Common myeloid progenitor, CD34-positive (primary cell): ENCODE measurements around the gene SMOC1.

Source experiments
- CTCF ChIA-PET: fragments of 350-600 bp; sonication (Branson Sonifier 250); formaldehyde crosslinking; loops from one replicate; lab custom pipeline; 2021; ENCODE audit warnings: antibody characterized with exemption; lab: Charles Lee
- POLR2A ChIA-PET: fragments of 350-600 bp; sonication (Branson Sonifier 250); formaldehyde crosslinking; loops from one replicate; lab custom pipeline; 2021; ENCODE audit warnings: antibody characterized with exemption; lab: Charles Lee
- DNase-seq, 3 donors: peaks; one replicate each; pipeline versions ENCODE4 v3.0.0 to v3.0.0-alpha.2; 2013
- H3K27ac ChIP-seq, 2 experiments: 1 replicate in 1 of 2; 2 replicates in 1 of 2; pipeline ENCODE4 v1.7.0; 2013; ENCODE audit warnings: inconsistent platforms in 2 of 2, low read length in 2 of 2, mild to moderate bottlenecking in 2 of 2, low read depth in 1 of 2, moderate library complexity in 1 of 2; ENCODE audit not compliant: severe bottlenecking in 2 of 2, insufficient read depth in 1 of 2, poor library complexity in 1 of 2
- H3K27me3 ChIP-seq, 5 experiments: replicated peaks in 2 of 5; 1 replicate in 3 of 5; 2 replicates in 2 of 5; pipeline versions ENCODE4 v1.6.1 to v1.7.0; 2013; ENCODE audit warnings: low read length in 4 of 5, mild to moderate bottlenecking in 2 of 5, moderate library complexity in 2 of 5, inconsistent platforms in 1 of 5; ENCODE audit not compliant: insufficient read depth in 5 of 5, control insufficient read depth in 4 of 5
- H3K36me3 ChIP-seq, 4 experiments: 1 replicate in 2 of 4; 2 replicates in 2 of 4; pipeline versions ENCODE4 v1.6.1 to v1.7.0; 2013; ENCODE audit warnings: low read length in 3 of 4, control low read depth in 1 of 4, mild to moderate bottlenecking in 1 of 4; ENCODE audit not compliant: control insufficient read depth in 4 of 4, insufficient read depth in 4 of 4
- H3K4me1 ChIP-seq, 4 experiments: 1 replicate in 3 of 4; 2 replicates in 1 of 4; pipeline versions ENCODE4 v1.6.1 to v1.7.1; 2013; ENCODE audit warnings: low read length in 3 of 4, mild to moderate bottlenecking in 3 of 4, control low read depth in 1 of 4, inconsistent platforms in 1 of 4, moderate library complexity in 1 of 4; ENCODE audit not compliant: control insufficient read depth in 4 of 4, insufficient read depth in 4 of 4; ENCODE audit errors: control extremely low read depth in 1 of 4
- H3K4me3 ChIP-seq, 7 experiments: 1 replicate in 4 of 7; 2 replicates in 3 of 7; pipeline versions ENCODE4 v1.5.1 to v1.7.0; 2013; ENCODE audit warnings: mild to moderate bottlenecking in 7 of 7, low read length in 6 of 7, moderate library complexity in 6 of 7, inconsistent platforms in 2 of 7, low read depth in 2 of 7, control low read depth in 1 of 7; ENCODE audit not compliant: insufficient read depth in 4 of 7, control insufficient read depth in 1 of 7; ENCODE audit errors: extremely low read depth in 1 of 7
- H3K9me3 ChIP-seq, 5 experiments: 1 replicate in 4 of 5; 2 replicates in 1 of 5; pipeline versions ENCODE4 v1.6.1 to v1.7.1; 2013; ENCODE audit warnings: low read length in 4 of 5, mild to moderate bottlenecking in 2 of 5, inconsistent platforms in 1 of 5, low read depth in 1 of 5, moderate library complexity in 1 of 5; ENCODE audit not compliant: control insufficient read depth in 4 of 5, insufficient read depth in 2 of 5; ENCODE audit errors: control extremely low read depth in 1 of 5
- WGBS: methylation state at CpG from one replicate; pipeline ENCODE4 v1.1.5; 2013; ENCODE audit not compliant: insufficient coverage; 5-methylcytosine and 5-hydroxymethylcytosine counted together

The SMOC1 gene

GRCh38 chr14:69972755-69973154 lies 93.5 kb downstream of the SMOC1 start:
- Histone ChIP-seq H3K27me3 (peaks cover 0 to 4% (median 0%) of the 10 kb centered on the region in 5 experiments), H3K27ac (no peak overlapping the region), H3K4me3 (no peak overlapping the region), H3K36me3 (no peaks in the 10 kb centered on the region), H3K9me3 (no peaks in the 10 kb centered on the region), H3K4me1 (peaks cover 0 to 7% (median 0%) of the 10 kb centered on the region in 4 experiments)
- WGBS, result 98% methylated on average over 5 of the region's 5 CpGs
- DNase-seq, result no peak
- POLR2A ChIA-PET, result no interaction called here
- CTCF ChIA-PET, result interaction anchor here (0.9 kb wide), 1 partner anchor 98 kb away, joined by 3 read pairs; no protein-coding TSS in a partner anchor

- H3K27me3 ChIP-seq, result peaks cover 0 to 9% (median 0%) of the 10 kb centered on the region in 5 experiments
- no peaks in the 10 kb centered on the region for H3K9me3 ChIP-seq
- no peak for DNase-seq
- ChIA-PET CTCF (no interaction called here), POLR2A (no interaction called here)
- H3K4me1 ChIP-seq, result peaks cover 0 to 7% (median 0%) of the 10 kb centered on the region in 4 experiments
- 100% methylated on average over 1 of the region's 1 CpG for WGBS
- no peak overlapping the region for H3K4me3 ChIP-seq
- H3K36me3 ChIP-seq, result no peaks in the 10 kb centered on the region
- H3K27ac ChIP-seq, result no peak overlapping the region
Observed at GRCh38 chr14:69973846-69974245, 94.6 kb downstream of the SMOC1 start.

GRCh38 chr14:69979882-69980281 lies 100.7 kb downstream of the SMOC1 start:
- Histone ChIP-seq H3K27ac (no peak overlapping the region), H3K9me3 (no peaks in the 10 kb centered on the region), H3K27me3 (peaks cover 0 to 10% (median 0%) of the 10 kb centered on the region in 5 experiments), H3K4me1 (peaks cover 0 to 7% (median 0%) of the 10 kb centered on the region in 4 experiments), H3K4me3 (no peak overlapping the region), H3K36me3 (no peaks in the 10 kb centered on the region)
- POLR2A ChIA-PET, result no interaction called here
- 100% methylated on average over 1 of the region's 1 CpG for WGBS
- DNase-seq, result no peak
- CTCF ChIA-PET, result interaction anchor here (1.4 kb wide), 1 partner anchor 16 kb away, joined by 6 read pairs; no protein-coding TSS in a partner anchor

- H3K27me3 ChIP-seq, result peaks cover 0 to 10% (median 0%) of the 10 kb centered on the region in 5 experiments
- WGBS, result 75% methylated on average over 7 of the region's 15 CpGs
- CTCF ChIA-PET, result interaction anchor here (1.4 kb wide), 1 partner anchor 15 kb away, joined by 6 read pairs; no protein-coding TSS in a partner anchor
Observed at GRCh38 chr14:69980457-69981425, 101.5 kb downstream of the SMOC1 start.

GRCh38 chr14:69982220-69982839 lies 103.1 kb downstream of the SMOC1 start:
- no peak overlapping the region for H3K27ac ChIP-seq
- H3K9me3 ChIP-seq, result no peaks in the 10 kb centered on the region
- no peak overlapping the region for H3K4me3 ChIP-seq
- 53% methylated on average over 5 of the region's 6 CpGs for WGBS
- H3K36me3 ChIP-seq, result no peaks in the 10 kb centered on the region
- H3K4me1 ChIP-seq, result no peaks in the 10 kb centered on the region
- DNase-seq, result no peak
- ChIA-PET POLR2A (no interaction called here), CTCF (interaction anchor here (1.3 kb wide), 1 partner anchor 9 kb away, joined by 3 read pairs; no protein-coding TSS in a partner anchor)
- H3K27me3 ChIP-seq, result peaks cover 0 to 10% (median 0%) of the 10 kb centered on the region in 5 experiments

More at GRCh38 chr14:69980457-69981425, 101.5 kb downstream of the SMOC1 start:
- Histone ChIP-seq H3K36me3 (no peaks in the 10 kb centered on the region), H3K9me3 (no peaks in the 10 kb centered on the region), H3K4me1 (peaks cover 0 to 7% (median 0%) of the 10 kb centered on the region in 4 experiments), H3K27ac (no peak overlapping the region), H3K4me3 (no peak overlapping the region)
- POLR2A ChIA-PET, result no interaction called here
- peak in 1 of 3 donors; percentile 2 for DNase-seq

- Histone ChIP-seq H3K36me3 (no peaks in the 10 kb centered on the region), H3K4me1 (no peaks in the 10 kb centered on the region), H3K9me3 (no peaks in the 10 kb centered on the region), H3K4me3 (no peak overlapping the region), H3K27ac (no peak overlapping the region), H3K27me3 (peaks cover 0 to 10% (median 0%) of the 10 kb centered on the region in 5 experiments)
- WGBS, result 97% methylated on average over 7 of the region's 7 CpGs
- CTCF ChIA-PET, result interaction anchor here (1.3 kb wide), 1 partner anchor 8 kb away, joined by 3 read pairs; no protein-coding TSS in a partner anchor
- POLR2A ChIA-PET, result no interaction called here
- DNase-seq, result no peak
Observed at GRCh38 chr14:69982886-69983285, 103.7 kb downstream of the SMOC1 start.
